Measurements from ENCODE around the gene IGFBP2. TPM values are rescaled to one million over a fixed set of nuclear protein-coding genes. Genes with fewer than 3 reads are reported as not detected.

The IGFBP2 gene
- total and polyA plus RNA-seq, 2 of the 8 experiments (the other 6 are each of a cell fraction or from before 2014, with no cell fraction given), result 326 to 782 TPM

DNA sequence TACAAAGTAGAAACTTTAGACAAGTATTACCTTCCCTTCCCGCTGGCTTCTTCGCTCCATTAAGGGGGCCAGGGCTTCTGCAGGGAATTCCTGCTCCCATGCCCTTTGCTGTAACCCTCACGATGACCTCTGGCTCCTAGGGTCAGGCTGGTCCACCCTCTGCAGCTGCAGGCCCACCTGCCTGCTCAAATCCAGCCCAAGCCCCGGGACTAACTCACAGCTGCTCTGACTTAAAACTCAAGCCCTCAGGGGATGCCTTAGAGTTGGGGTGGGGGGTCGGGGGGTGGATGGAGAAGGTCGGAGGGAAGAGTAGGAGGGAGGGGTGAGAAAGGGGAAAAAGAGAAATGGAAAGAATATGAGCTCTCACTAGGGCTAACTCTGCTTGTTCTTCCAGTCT lies 57.2 kb downstream of the IGFBP2 start:
- CTCF ChIA-PET (ENCODE audit: partially characterized antibody), result interaction anchor here (0.7 to 1.6 kb wide), 3 partner anchors 9 to 468 kb away, joined by 3 to 4 read pairs (median 3); no protein-coding TSS in a partner anchor
- 43% methylated on average over 5 of the region's 6 CpGs; no CpG with 5 or more reads in 1 of the 2 experiments for WGBS, 2 experiments (ENCODE audit: extremely low coverage in 1 of 2, insufficient coverage in 1 of 2, insufficient read length in 1 of 2, insufficient replicate concordance in 2 of 2, low coverage in 1 of 2, low lambda C conversion rate in 2 of 2, missing lambda C conversion rate in 1 of 2)
- peak overlapping the region in 1 of 4 experiments; percentile 22; a peak in 1 of 8 replicates for H3K4me3 ChIP-seq (ENCODE audit: extremely low read depth in 1 of 4, insufficient read depth in 2 of 4, low read depth in 3 of 4, low read length in 4 of 4)
- TF ChIP-seq GABPA (IDR thresholded peaks at IDR 0.05; ENCODE audit: borderline replicate concordance, insufficient read depth, low read length), result no peak
- TF ChIP-seq RNF2 (IDR thresholded peaks at IDR 0.05; ENCODE audit: borderline replicate concordance, low read depth, low read length, missing control alignments, poor library complexity, severe bottlenecking), result no peak
- no peak for TF ChIP-seq PHF8 (conservative IDR thresholded peaks at IDR 0.05; ENCODE audit: low read depth, low read length)

More for the DNA sequence above, 57.2 kb downstream of the IGFBP2 start:
- no peak overlapping the region for H4K8ac ChIP-seq (ENCODE audit: extremely low read depth, insufficient read depth, low read length)
- H3K9ac ChIP-seq (replicated peaks in 1 of 4; ENCODE audit: extremely low read depth in 1 of 4, low read depth in 3 of 4, low read length in 3 of 4), result no peak overlapping the region
- no peak overlapping the region for H4K91ac ChIP-seq (replicated peaks; ENCODE audit: insufficient read length, low read length)
- H2AFZ ChIP-seq (ENCODE audit: low read length), result no peak overlapping the region
- no peak for FAIRE-seq
- 0 out of 2 replicates have a peak overlapping the region, but pooled peaks have one; percentile 81 for H2BK15ac ChIP-seq (ENCODE audit: low read length)
- no peak overlapping the region for H2BK12ac ChIP-seq (ENCODE audit: low read depth, low read length)
- DNase-seq (ENCODE audit: low read depth in 1 of 2, low spot score in 2 of 2), result no peak
- no peak overlapping the region for H2AK5ac ChIP-seq (ENCODE audit: low read depth, low read length)
- H3K56ac ChIP-seq (replicated peaks; ENCODE audit: insufficient read length, low read depth, low read length), result no peak overlapping the region
- POLR2A ChIA-PET (ENCODE audit: partially characterized antibody), result no interaction called here
- H3K18ac ChIP-seq (ENCODE audit: extremely low read depth, low read length), result no peak overlapping the region
- no peaks in the 10 kb centered on the region for H3K9me3 ChIP-seq (ENCODE audit: insufficient read depth in 2 of 2, low read depth in 1 of 2, low read length in 1 of 2)
- peaks cover 9 to 19% (median 12%) of the 10 kb centered on the region in 4 experiments for H3K4me1 ChIP-seq (replicated peaks in 1 of 4; ENCODE audit: control insufficient read depth in 3 of 4, insufficient read depth in 4 of 4, low read length in 3 of 4)
- H3K27me3 ChIP-seq (replicated peaks in 1 of 4; ENCODE audit: control insufficient read depth in 3 of 4, extremely low read depth in 1 of 4, insufficient read depth in 3 of 4, low read length in 3 of 4), result peaks cover 0 to 19% (median 18%) of the 10 kb centered on the region in 4 experiments; a peak in 6 of 7 replicates
- H4K20me1 ChIP-seq (replicated peaks in 1 of 2; ENCODE audit: control insufficient read depth in 1 of 2, insufficient read depth in 2 of 2, low read length in 2 of 2), result no peaks in the 10 kb centered on the region
- H3K36me3 ChIP-seq (ENCODE audit: control insufficient read depth in 2 of 4, insufficient read depth in 4 of 4, low read length in 3 of 4), result no peaks in the 10 kb centered on the region
- no peak overlapping the region for H2BK5ac ChIP-seq (ENCODE audit: low read depth, low read length)
- peaks cover 28% of the 10 kb centered on the region for H3K23me2 ChIP-seq (ENCODE audit: low read depth, low read length)
- no peaks in the 10 kb centered on the region for H3K79me2 ChIP-seq (ENCODE audit: control insufficient read depth in 1 of 2, insufficient read depth in 2 of 2, low read length in 2 of 2)
- no peak overlapping the region for H3K4ac ChIP-seq (replicated peaks; ENCODE audit: insufficient read length, low read depth, low read length)
- H4K5ac ChIP-seq (ENCODE audit: insufficient read length, low read depth, low read length), result no peak overlapping the region
- no peak overlapping the region for H3K27ac ChIP-seq (ENCODE audit: low read depth, low read length)
- H3K14ac ChIP-seq (ENCODE audit: insufficient read length), result no peak overlapping the region
- H3K23ac ChIP-seq (ENCODE audit: insufficient read length), result no peak overlapping the region
- H3K4me2 ChIP-seq (ENCODE audit: insufficient read depth in 1 of 2, low read depth in 2 of 2, low read length in 2 of 2), result peak overlapping the region; percentile 33 to 94; a peak in 2 of 4 replicates
- H3K79me1 ChIP-seq (ENCODE audit: low read depth, low read length), result no peaks in the 10 kb centered on the region
- H2BK120ac ChIP-seq (replicated peaks; ENCODE audit: low read depth, low read length), result no peak overlapping the region
- H2BK20ac ChIP-seq (ENCODE audit: low read length), result no peak overlapping the region

Measured in H1 (cell line).